Measurements from ENCODE around the gene DGKD.

- TF ChIP-seq EZH2phosphoT487 (IDR thresholded peaks at IDR 0.05; ENCODE audit: low read length), result no peak
- no peak for TF ChIP-seq CTCF (IDR thresholded peaks at IDR 0.05; ENCODE audit: low read length)
- TF ChIP-seq EZH2 (optimal IDR thresholded peaks at IDR 0.05; ENCODE audit: low read depth, low read length), result no peak
These were observed 24.7 kb downstream of the DGKD start for GRCh38 chr2:233379034-233379433.

All from MM.1S (cell line).